H1 (cell line): ENCODE results near the gene P3H4. TPM values are rescaled to one million over a fixed set of nuclear protein-coding genes. Genes with fewer than 3 reads are reported as not detected.

Source experiments
- CTCF ChIA-PET: fragments of 300-600 bp; sonication (Branson Sonifier 250); formaldehyde crosslinking; loops from one replicate; lab custom pipeline; 2021; ENCODE audit not compliant: partially characterized antibody; lab: Charles Lee
- POLR2A ChIA-PET: fragments of 300-600 bp; sonication (Branson Sonifier 250); formaldehyde crosslinking; loops from one replicate; lab custom pipeline; 2021; ENCODE audit warnings: inconsistent platforms; ENCODE audit not compliant: partially characterized antibody; lab: Charles Lee
- DNase-seq, 2 experiments: peaks; one replicate each; pipeline versions ENCODE4 v3.0.0 to v3.0.0-alpha.2; 2010 to 2022; ENCODE audit warnings: low spot score in 2 of 2, low read depth in 1 of 2, mixed read lengths in 1 of 2
- FAIRE-seq: peaks from 2 replicates; lab custom pipeline; 2011; peaks lifted over from hg19 to GRCh38; lab: Jason Lieb, UNC
- H2AFZ ChIP-seq: 2 replicates; pipeline ENCODE4 v1.8.1; 2012; ENCODE audit warnings: low read length, inconsistent platforms
- H2AK5ac ChIP-seq: 2 replicates; pipeline ENCODE4 v1.6.1; 2013; ENCODE audit warnings: low read depth, low read length
- H2BK120ac ChIP-seq: replicated peaks from 2 replicates; pipeline ENCODE3; 2013; ENCODE audit warnings: low read depth, low read length, inconsistent platforms
- H2BK12ac ChIP-seq: 2 replicates; pipeline ENCODE4 v1.6.1; 2013; ENCODE audit warnings: low read depth, low read length
- H2BK15ac ChIP-seq: 2 replicates; pipeline ENCODE4 v1.6.1; 2013; ENCODE audit warnings: low read length
- H2BK20ac ChIP-seq: 2 replicates; pipeline ENCODE4 v1.6.1; 2013; ENCODE audit warnings: low read length
- H2BK5ac ChIP-seq: 2 replicates; pipeline ENCODE4 v1.6.1; 2013; ENCODE audit warnings: low read depth, low read length
- H3K14ac ChIP-seq: 2 replicates; pipeline ENCODE4 v1.6.1; 2013; ENCODE audit warnings: inconsistent platforms; ENCODE audit not compliant: insufficient read length
- H3K18ac ChIP-seq: 2 replicates; pipeline ENCODE4 v1.6.1; 2013; ENCODE audit warnings: low read length; ENCODE audit errors: extremely low read depth
- H3K23ac ChIP-seq: 2 replicates; pipeline ENCODE4 v1.6.1; 2013; ENCODE audit warnings: inconsistent platforms; ENCODE audit not compliant: insufficient read length
- H3K23me2 ChIP-seq: 2 replicates; pipeline ENCODE4 v1.6.1; 2013; ENCODE audit warnings: low read depth, low read length
- H3K27ac ChIP-seq: 2 replicates; pipeline ENCODE4 v1.6.1; 2011; ENCODE audit warnings: low read depth, low read length, inconsistent platforms
- H3K27me3 ChIP-seq, 4 experiments: replicated peaks in 1 of 4; 1 replicate in 1 of 4; 2 replicates in 3 of 4; pipeline versions ENCODE4 v1.6.1 to v1.8.1; 2011 to 2013; ENCODE audit warnings: low read length in 3 of 4, mild to moderate bottlenecking in 3 of 4, inconsistent platforms in 2 of 4, mixed read lengths in 2 of 4, moderate library complexity in 1 of 4; ENCODE audit not compliant: control insufficient read depth in 3 of 4, insufficient read depth in 3 of 4; ENCODE audit errors: extremely low read depth in 1 of 4
- H3K36me3 ChIP-seq, 4 experiments: 2 replicates each; pipeline versions ENCODE4 v1.6.1 to v1.8.1; 2011 to 2013; ENCODE audit warnings: mild to moderate bottlenecking in 4 of 4, low read length in 3 of 4, moderate library complexity in 2 of 4, control low read depth in 1 of 4, inconsistent platforms in 1 of 4; ENCODE audit not compliant: insufficient read depth in 4 of 4, control insufficient read depth in 2 of 4
- H3K4ac ChIP-seq: replicated peaks from 2 replicates; pipeline ENCODE3; 2013; ENCODE audit warnings: low read length, low read depth, mixed read lengths, inconsistent platforms; ENCODE audit not compliant: insufficient read length
- H3K4me1 ChIP-seq, 4 experiments: replicated peaks in 1 of 4; 1 replicate in 1 of 4; 2 replicates in 3 of 4; pipeline versions ENCODE4 v1.6.1 to v1.8.1; 2011 to 2013; ENCODE audit warnings: low read length in 3 of 4, inconsistent platforms in 2 of 4, mixed read lengths in 1 of 4; ENCODE audit not compliant: insufficient read depth in 4 of 4, control insufficient read depth in 3 of 4
- H3K4me2 ChIP-seq, 2 experiments: 2 replicates each; pipeline versions ENCODE4 v1.6.1 to v1.8.1; 2011 to 2013; ENCODE audit warnings: low read depth in 2 of 2, low read length in 2 of 2, control low read depth in 1 of 2, inconsistent platforms in 1 of 2, mild to moderate bottlenecking in 1 of 2; ENCODE audit not compliant: insufficient read depth in 1 of 2
- H3K4me3 ChIP-seq, 4 experiments: fragments of 200-600, 300-600 bp in 1 of 4; sonication (generic), shearing (Covaris generic), sonication (Bioruptor Twin) in 1 of 4; 2 replicates each; pipeline versions ENCODE4 v1.5.1 to v1.8.1; 2011 to 2016; ENCODE audit warnings: low read length in 4 of 4, low read depth in 3 of 4, control low read depth in 2 of 4, inconsistent platforms in 2 of 4, mild to moderate bottlenecking in 2 of 4, mixed read lengths in 1 of 4, moderate library complexity in 1 of 4; ENCODE audit not compliant: insufficient read depth in 2 of 4; ENCODE audit errors: extremely low read depth in 1 of 4
- H3K56ac ChIP-seq: replicated peaks from 2 replicates; pipeline ENCODE3; 2013; ENCODE audit warnings: low read depth, mild to moderate bottlenecking, mixed read lengths, low read length, inconsistent platforms; ENCODE audit not compliant: insufficient read length
- H3K79me1 ChIP-seq: 2 replicates; pipeline ENCODE4 v1.6.1; 2013; ENCODE audit warnings: low read depth, low read length, control low read depth
- H3K79me2 ChIP-seq, 2 experiments: 2 replicates each; pipeline versions ENCODE4 v1.6.1 to v1.8.1; 2012 to 2013; ENCODE audit warnings: low read length in 2 of 2, mild to moderate bottlenecking in 2 of 2, inconsistent platforms in 1 of 2; ENCODE audit not compliant: insufficient read depth in 2 of 2, control insufficient read depth in 1 of 2
- H3K9ac ChIP-seq, 4 experiments: replicated peaks in 1 of 4; 1 replicate in 1 of 4; 2 replicates in 3 of 4; pipeline versions ENCODE4 v1.6.1 to v1.8.1; 2011 to 2013; ENCODE audit warnings: low read depth in 3 of 4, low read length in 3 of 4, control low read depth in 2 of 4, mild to moderate bottlenecking in 2 of 4, moderate library complexity in 2 of 4, inconsistent platforms in 1 of 4; ENCODE audit errors: extremely low read depth in 1 of 4
- H3K9me3 ChIP-seq, 2 experiments: 2 replicates each; pipeline versions ENCODE4 v1.6.1 to v1.8.1; 2012 to 2013; ENCODE audit warnings: mild to moderate bottlenecking in 2 of 2, moderate library complexity in 2 of 2, control low read depth in 1 of 2, inconsistent platforms in 1 of 2, low read depth in 1 of 2, low read length in 1 of 2, mixed read lengths in 1 of 2; ENCODE audit not compliant: insufficient read depth in 2 of 2
- H4K20me1 ChIP-seq, 2 experiments: replicated peaks in 1 of 2; 2 replicates each; pipeline versions ENCODE3 to v1.8.1; 2011 to 2013; ENCODE audit warnings: inconsistent platforms in 2 of 2, low read length in 2 of 2, mild to moderate bottlenecking in 1 of 2; ENCODE audit not compliant: insufficient read depth in 2 of 2, control insufficient read depth in 1 of 2
- H4K5ac ChIP-seq: 2 replicates; pipeline ENCODE4 v1.6.1; 2013; ENCODE audit warnings: low read length, low read depth, mixed read lengths, inconsistent platforms; ENCODE audit not compliant: insufficient read length
- H4K8ac ChIP-seq: 2 replicates; pipeline ENCODE4 v1.8.0; 2013; ENCODE audit warnings: mild to moderate bottlenecking, moderate library complexity, low read length, inconsistent platforms; ENCODE audit not compliant: insufficient read depth; ENCODE audit errors: extremely low read depth
- H4K91ac ChIP-seq: replicated peaks from 2 replicates; pipeline ENCODE3; 2013; ENCODE audit warnings: low read length, mixed read lengths, inconsistent platforms; ENCODE audit not compliant: insufficient read length
- BACH1 ChIP-seq: IDR thresholded peaks from 2 replicates; pipeline ENCODE4 v1.6.1; 2012; ENCODE audit warnings: low read length, improper control_type of control experiment
- BCL11A ChIP-seq, 2 experiments: IDR thresholded peaks; one replicate each; pipeline ENCODE4 v1.6.1; 2011; ENCODE audit warnings: low read depth in 2 of 2, low read length in 2 of 2, mild to moderate bottlenecking in 2 of 2
- CHD1 ChIP-seq: IDR thresholded peaks from 2 replicates; pipeline ENCODE4 v1.6.1; 2012; ENCODE audit warnings: low read depth, low read length, improper control_type of control experiment
- HDAC2 ChIP-seq, 2 experiments: fragments of 300-600 bp in 1 of 2; sonication (generic) in 1 of 2; IDR thresholded peaks; 2 replicates each; pipeline ENCODE4 v1.6.1; 2011 to 2012; ENCODE audit warnings: low read depth in 2 of 2, low read length in 2 of 2, mild to moderate bottlenecking in 2 of 2, moderate library complexity in 2 of 2, borderline replicate concordance in 1 of 2, inconsistent platforms in 1 of 2
- KDM5A ChIP-seq: fragments of 200-600 bp; IDR thresholded peaks from 2 replicates; pipeline ENCODE4 v1.7.1; 2012; ENCODE audit warnings: mild to moderate bottlenecking, low read length, inconsistent platforms, mixed read lengths
- NANOG ChIP-seq: IDR thresholded peaks from 2 replicates; pipeline ENCODE4 v1.6.1; 2011; ENCODE audit warnings: low read length, low read depth, mild to moderate bottlenecking, inconsistent platforms; ENCODE audit not compliant: insufficient read depth, poor library complexity, severe bottlenecking
- POU5F1 ChIP-seq: IDR thresholded peaks from 2 replicates; pipeline ENCODE4 v1.6.1; 2011; ENCODE audit warnings: low read depth, mild to moderate bottlenecking, low read length, moderate library complexity
- SAP30 ChIP-seq: fragments of 300-600 bp; sonication (generic); IDR thresholded peaks from 2 replicates; pipeline ENCODE4 v1.7.1; 2012; ENCODE audit warnings: low read length, moderate library complexity, mild to moderate bottlenecking, inconsistent platforms; ENCODE audit not compliant: insufficient read depth, insufficient replicate concordance
- SIRT6 ChIP-seq: IDR thresholded peaks from one replicate; pipeline ENCODE4 v1.7.1; 2012; ENCODE audit warnings: low read length, inconsistent platforms
- SP1 ChIP-seq: IDR thresholded peaks from 2 replicates; pipeline ENCODE4 v1.6.1; 2011; ENCODE audit warnings: low read depth, low read length
- TAF7 ChIP-seq: optimal IDR thresholded peaks from 2 replicates; pipeline ENCODE3; 2011; ENCODE audit warnings: low read depth, mild to moderate bottlenecking, inconsistent platforms, low read length, moderate library complexity, borderline replicate concordance
- WGBS, 2 experiments: shearing (Covaris generic) in 1 of 2; methylation state at CpG; one replicate each; pipeline versions ENCODE4 v1.1.6 to v1.1.7; 2013 to 2015; ENCODE audit warnings: low lambda C conversion rate in 2 of 2, mixed read lengths in 2 of 2, inconsistent platforms in 1 of 2, low coverage in 1 of 2, missing lambda C conversion rate in 1 of 2; ENCODE audit not compliant: insufficient replicate concordance in 2 of 2, insufficient coverage in 1 of 2, insufficient read length in 1 of 2; ENCODE audit errors: extremely low coverage in 1 of 2, missing lambda C conversion rate in 1 of 2; 5-methylcytosine and 5-hydroxymethylcytosine counted together
- polyA plus RNA-seq, 7 experiments: library from polyadenylated mRNA; depleted of rRNA in 3 of 7; stranded (reverse) in 5 of 7; unstranded in 2 of 7; fragments of >200 nt in 5 of 7; fragments of 200-250 nt in 2 of 7; gene quantifications; 1 replicate in 5 of 7; 2 replicates in 1 of 7; 4 replicates in 1 of 7; pipeline versions ENCODE4 v1.2.1 to v1.2.3, GENCODE V29; 2011 to 2013; ENCODE audit warnings: missing spikeins in 2 of 7, mixed read lengths in 2 of 7
- total RNA-seq: library from RNA; stranded (reverse); fragmentation: NEBNext Ultra II Directional; extraction: Animal tissue kit (Norgen Biotek cat#: 25700); gene quantifications from 2 replicates; pipeline ENCODE4 v1.2.1, GENCODE V29; 2021

P3H4 gene
- total and polyA plus RNA-seq, 2 of the 8 experiments (the other 6 are each of a cell fraction or from before 2014, with no cell fraction given): 23.4 to 26.7 TPM

- TF ChIP-seq BACH1 (no peak), TAF7 (no peak), SAP30 (no peak), KDM5A (no peak), HDAC2 (IDR thresholded peaks at IDR 0.05; ENCODE audit: borderline replicate concordance in 1 of 2, low read depth in 2 of 2, low read length in 2 of 2) (no peak), SP1 (no peak), CHD1 (no peak), SIRT6 (no peak), POU5F1 (no peak), BCL11A (IDR thresholded peaks at IDR 0.05; ENCODE audit: low read depth in 2 of 2, low read length in 2 of 2) (no peak), NANOG (no peak)
- Histone ChIP-seq H3K27ac (no peak overlapping the region), H3K27me3 (no peaks in the 10 kb centered on the region), H2AFZ (no peak overlapping the region), H3K14ac (no peak overlapping the region), H3K4me3 (no peak overlapping the region), H3K79me2 (peaks cover 0 to 19% of the 10 kb centered on the region in 2 experiments; a peak in 2 of 4 replicates), H3K4me1 (peaks cover 0 to 25% (median 20%) of the 10 kb centered on the region in 4 experiments; a peak in 6 of 7 replicates), H2BK15ac (no peak overlapping the region), H2AK5ac (no peak overlapping the region), H3K9ac (no peak overlapping the region), H4K20me1 (peaks cover 6 to 22% of the 10 kb centered on the region in 2 experiments), H3K4ac (no peak overlapping the region), H2BK20ac (no peak overlapping the region), H3K18ac (no peak overlapping the region), H3K9me3 (no peaks in the 10 kb centered on the region), H2BK120ac (no peak overlapping the region), H3K23ac (no peak overlapping the region), H3K79me1 (peaks cover 12% of the 10 kb centered on the region; the same call in 1 of the 2 replicates), H3K23me2 (no peaks in the 10 kb centered on the region; the same call in 1 of the 2 replicates), H2BK5ac (no peak overlapping the region), H3K36me3 (peaks cover 15 to 46% (median 38%) of the 10 kb centered on the region in 4 experiments; a peak in 7 of 8 replicates), H3K56ac (no peak overlapping the region), H3K4me2 (no peak overlapping the region), H2BK12ac (no peak overlapping the region), H4K91ac (no peak overlapping the region), H4K5ac (no peak overlapping the region), H4K8ac (no peak overlapping the region)
- POLR2A ChIA-PET: interaction anchor here (1.0 to 1.8 kb wide), 7 partner anchors 10 to 195 kb away, joined by 3 to 7 read pairs (median 4); partner anchors contain the start of genes ACLY and HAP1
- DNase-seq: no peak
- CTCF ChIA-PET: interaction anchor here (0.5 to 5.3 kb wide), 5 partner anchors 16 to 41 kb away, joined by 3 to 33 read pairs (median 3); partner anchors contain the start of gene JUP
- FAIRE-seq: no peak
- 90% methylated on average over 3 of the region's 3 CpGs; no CpG with 5 or more reads in 1 of the 2 experiments for WGBS, 2 experiments
Observed at GRCh38 chr17:41769985-41770384, 41.8 kb downstream of the P3H4 start.
